GM12873 (cell line): ENCODE data around the gene SHROOM2.

Experiments
- TF ChIP-seq, protein P1 (sequence below): IDR thresholded peaks from 2 replicates; pipeline ENCODE4 v1.5.1; 2012; ENCODE audit warnings: low read depth, mild to moderate bottlenecking, moderate library complexity, low read length, control low read depth; ENCODE audit not compliant: insufficient read depth; ENCODE audit errors: missing control alignments

SHROOM2 gene

DNA sequence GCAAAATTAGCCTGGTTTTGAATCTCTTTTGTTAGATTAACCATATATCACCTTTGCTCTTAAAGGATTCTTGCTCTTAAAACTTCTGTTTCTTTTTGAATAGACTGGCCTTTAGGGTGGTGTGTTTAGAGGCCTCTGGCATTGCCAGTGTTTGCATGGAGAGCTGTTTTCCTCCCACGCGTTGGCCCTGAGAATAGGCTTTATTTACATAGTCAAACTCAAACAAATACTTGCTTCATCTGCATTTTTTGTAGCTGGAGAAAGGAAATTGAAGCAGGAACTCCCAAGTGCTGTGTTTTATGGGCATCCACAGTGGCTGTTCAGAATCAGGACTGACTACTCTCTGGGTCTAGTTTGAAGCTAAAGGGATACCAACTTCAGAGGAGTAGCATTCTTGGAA is 2.7 kb downstream of the SHROOM2 start:
- TF ChIP-seq, protein P1, sequence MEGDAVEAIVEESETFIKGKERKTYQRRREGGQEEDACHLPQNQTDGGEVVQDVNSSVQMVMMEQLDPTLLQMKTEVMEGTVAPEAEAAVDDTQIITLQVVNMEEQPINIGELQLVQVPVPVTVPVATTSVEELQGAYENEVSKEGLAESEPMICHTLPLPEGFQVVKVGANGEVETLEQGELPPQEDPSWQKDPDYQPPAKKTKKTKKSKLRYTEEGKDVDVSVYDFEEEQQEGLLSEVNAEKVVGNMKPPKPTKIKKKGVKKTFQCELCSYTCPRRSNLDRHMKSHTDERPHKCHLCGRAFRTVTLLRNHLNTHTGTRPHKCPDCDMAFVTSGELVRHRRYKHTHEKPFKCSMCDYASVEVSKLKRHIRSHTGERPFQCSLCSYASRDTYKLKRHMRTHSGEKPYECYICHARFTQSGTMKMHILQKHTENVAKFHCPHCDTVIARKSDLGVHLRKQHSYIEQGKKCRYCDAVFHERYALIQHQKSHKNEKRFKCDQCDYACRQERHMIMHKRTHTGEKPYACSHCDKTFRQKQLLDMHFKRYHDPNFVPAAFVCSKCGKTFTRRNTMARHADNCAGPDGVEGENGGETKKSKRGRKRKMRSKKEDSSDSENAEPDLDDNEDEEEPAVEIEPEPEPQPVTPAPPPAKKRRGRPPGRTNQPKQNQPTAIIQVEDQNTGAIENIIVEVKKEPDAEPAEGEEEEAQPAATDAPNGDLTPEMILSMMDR, result no peak

DNA sequence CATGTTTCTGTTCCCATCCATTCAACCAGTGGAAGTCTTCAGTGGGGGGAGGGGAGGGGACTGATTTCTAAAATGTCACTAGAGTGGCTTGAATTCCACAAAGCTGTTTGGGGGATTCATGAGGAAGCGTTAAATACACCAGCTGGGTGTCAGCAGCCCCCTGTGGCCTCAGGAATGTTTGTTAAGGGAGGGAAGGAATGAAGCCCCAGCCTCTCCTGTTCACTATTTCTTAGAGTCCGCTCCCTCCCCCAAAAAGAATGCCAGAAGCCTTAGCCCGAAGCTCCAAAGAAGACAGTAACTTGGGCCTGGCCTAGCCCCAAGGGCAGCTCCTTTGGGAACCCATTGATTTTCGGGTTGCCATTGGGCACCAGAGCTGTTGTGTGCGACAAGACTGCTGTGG is 3.3 kb downstream of the SHROOM2 start:
- TF ChIP-seq, protein P1, result no peak

DNA sequence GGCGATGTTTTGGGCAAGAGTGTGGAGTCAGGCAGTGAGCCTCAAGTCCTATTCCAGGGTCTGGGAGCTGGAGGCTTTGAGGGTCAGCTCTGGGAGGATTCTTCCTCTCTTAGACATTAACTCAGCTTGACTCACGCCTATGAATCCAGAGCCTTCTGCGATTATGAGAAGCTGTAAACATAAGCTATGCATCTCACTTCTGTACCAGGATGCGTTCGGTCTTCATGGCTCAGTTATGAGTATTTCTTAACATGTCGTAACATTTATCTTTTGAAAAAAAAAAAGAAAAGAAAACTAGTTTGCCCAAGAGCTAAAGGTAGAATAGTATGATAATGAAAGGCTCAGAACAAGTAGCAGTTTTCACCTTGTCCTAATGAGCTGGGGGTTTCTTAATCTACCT is 4.6 kb downstream of the SHROOM2 start:
- TF ChIP-seq, protein P1, result no peak

DNA sequence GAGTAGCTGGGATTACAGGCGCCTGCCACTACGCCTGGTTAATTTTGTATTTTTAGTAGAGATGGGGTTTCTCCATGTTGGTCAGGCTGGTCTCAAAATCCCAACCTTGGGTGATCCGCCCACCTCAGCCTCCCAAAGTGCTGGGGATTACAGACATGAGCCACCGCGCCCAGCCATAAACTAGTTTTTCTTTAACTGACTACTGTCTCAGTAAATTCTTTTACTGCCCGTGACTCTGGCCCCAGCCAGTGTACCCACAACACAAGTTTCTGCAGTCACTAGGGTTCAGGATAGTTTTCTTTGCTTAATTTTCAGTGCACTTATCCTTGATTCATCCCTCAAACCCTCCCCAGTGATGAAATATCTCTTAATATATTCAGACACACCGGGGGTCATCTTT is 8.3 kb downstream of the SHROOM2 start:
- TF ChIP-seq, protein P1, result no peak

DNA sequence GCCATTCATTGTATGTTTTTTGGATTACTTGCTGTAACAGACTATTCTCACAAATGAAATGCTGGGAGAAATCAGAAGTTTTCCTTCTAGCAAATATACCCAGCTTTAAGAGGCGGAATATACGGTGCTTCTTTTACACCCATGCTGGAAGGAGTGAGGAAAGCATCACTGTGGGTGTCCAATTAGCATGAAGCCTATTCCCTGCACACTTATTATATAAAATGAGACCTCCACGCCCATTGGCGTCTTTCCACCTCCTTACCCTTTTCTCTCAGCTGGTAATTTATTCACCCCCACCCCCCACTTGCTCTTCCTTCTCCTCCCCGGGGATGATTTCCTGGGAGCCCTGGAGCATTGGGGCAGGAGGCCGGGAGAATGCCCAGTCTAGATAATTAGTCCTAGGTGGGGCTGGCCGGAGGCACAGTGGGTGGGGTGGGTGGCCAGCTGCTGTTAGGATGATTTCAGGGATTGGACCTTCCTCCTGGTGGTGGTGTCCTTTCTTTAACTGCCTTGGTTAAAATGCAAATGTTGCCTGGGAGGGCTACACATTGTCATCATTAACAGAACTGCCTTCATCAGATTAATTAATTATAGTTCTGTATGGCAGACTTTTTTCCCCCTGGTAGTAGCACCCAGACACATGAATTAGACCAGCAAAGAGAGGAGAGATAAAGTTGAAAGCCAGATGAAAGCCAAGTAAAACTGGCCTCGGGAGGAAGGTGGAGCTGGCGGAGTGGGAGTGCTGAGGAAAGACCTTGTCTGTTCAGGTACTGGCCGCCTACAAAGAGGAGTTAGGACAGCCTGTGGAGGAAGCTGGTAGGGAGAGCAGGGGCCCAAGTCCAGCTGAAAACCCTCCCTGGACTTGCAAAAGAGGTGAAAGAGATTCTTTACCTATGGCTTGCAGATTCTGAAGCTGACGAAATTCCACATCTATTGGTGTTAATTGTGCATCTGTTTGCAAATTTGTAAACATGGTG is 11.4 kb downstream of the SHROOM2 start:
- TF ChIP-seq, protein P1, result no peak

DNA sequence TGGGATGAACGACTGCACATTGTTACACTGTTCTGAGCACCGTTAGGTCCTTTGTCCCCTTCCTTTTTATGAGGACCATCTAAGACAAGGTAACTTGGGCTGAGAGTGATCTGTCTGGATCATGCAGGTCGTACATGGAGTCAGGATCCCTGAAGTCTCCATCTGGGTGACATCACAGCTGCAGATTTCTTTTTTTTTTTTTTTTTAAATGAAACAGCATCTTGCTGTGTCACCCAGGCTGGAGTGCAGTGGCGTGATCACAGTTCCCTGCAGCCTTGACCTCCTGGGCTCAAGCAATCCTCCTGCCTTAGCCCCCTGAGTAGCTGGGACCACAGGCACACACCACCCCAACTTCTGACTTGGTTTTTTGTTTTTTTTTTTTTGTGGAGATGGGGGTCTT is 16.5 kb downstream of the SHROOM2 start:
- TF ChIP-seq, protein P1, result no peak

DNA sequence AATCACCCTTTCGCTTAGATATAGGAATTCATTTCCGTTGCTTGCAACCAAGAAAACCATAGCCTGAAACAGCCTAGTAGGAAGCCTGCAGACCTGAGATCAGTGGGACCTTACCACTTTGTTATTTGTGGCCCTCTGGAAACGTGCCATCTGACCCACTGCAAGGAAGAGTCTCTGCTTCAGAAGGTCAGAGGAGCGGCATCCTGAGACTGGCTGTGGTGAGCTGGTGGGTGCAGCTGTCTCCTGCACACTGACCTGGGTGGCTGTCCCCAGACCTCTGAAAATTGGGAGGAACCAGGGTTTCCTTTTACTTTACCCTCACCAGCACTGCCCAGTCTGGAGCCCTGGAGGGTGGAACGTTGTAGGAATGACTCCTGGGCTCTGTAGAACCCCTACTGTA is 18.2 kb downstream of the SHROOM2 start:
- TF ChIP-seq, protein P1, result no peak
